GM21526 (cell line): ENCODE measurements around the gene USF1.
A peak's percentile ranks its signal among the peaks of the same experiment; 100 is the strongest.
"Not testable (repeated sequence)": the region's sequence is repeated elsewhere in the genome, so short reads cannot be mapped to it uniquely, and the experiment has no call there.

Experiments
- ATAC-seq: cut with Tn5 transposase; IDR thresholded peaks from one replicate; pipeline ENCODE4 v1.9.1; 2021; ENCODE audit warnings: moderate library complexity; ENCODE audit not compliant: unreplicated experiment, low FRiP score

USF1 gene

DNA sequence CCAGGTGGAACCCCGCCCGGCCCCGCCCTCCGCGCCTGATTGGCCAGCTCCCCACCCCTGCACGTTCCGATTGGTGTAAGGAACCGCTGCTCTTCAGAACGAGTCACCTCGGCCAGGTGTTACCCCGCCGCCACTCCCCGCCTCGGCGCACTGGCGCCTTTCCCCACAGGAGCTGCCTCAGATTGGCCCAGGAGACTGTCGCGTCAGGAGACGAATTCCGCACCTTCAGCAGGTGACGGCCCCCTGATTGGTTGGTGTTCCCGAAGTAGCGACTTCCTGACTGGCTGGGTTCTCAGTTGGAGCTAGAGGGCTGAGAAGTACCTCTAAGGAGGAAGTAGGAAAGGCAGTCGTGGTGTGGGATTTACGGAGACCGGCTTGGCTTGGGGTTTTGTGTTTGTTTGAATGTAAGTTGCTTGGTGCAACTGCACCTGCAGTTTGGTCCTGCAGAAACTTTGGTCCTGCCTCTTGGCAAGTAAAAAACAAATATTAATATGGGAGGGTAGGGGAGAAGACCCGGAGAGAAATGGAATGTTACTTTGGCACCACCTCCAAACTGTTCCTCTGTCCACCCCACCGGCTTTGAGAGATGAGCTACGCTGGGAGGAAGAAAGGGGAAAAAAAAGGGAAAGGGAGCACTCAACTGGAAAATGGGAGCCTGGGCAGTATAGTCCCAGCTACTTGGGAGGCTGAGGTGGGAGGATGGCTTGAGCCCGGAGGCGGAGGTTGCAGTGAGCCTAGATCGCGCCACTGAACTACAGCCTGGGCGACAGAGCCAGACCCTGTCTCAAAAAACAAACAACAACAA is 24.4 kb downstream of the USF1 start:
- peak; percentile 75 for ATAC-seq

DNA sequence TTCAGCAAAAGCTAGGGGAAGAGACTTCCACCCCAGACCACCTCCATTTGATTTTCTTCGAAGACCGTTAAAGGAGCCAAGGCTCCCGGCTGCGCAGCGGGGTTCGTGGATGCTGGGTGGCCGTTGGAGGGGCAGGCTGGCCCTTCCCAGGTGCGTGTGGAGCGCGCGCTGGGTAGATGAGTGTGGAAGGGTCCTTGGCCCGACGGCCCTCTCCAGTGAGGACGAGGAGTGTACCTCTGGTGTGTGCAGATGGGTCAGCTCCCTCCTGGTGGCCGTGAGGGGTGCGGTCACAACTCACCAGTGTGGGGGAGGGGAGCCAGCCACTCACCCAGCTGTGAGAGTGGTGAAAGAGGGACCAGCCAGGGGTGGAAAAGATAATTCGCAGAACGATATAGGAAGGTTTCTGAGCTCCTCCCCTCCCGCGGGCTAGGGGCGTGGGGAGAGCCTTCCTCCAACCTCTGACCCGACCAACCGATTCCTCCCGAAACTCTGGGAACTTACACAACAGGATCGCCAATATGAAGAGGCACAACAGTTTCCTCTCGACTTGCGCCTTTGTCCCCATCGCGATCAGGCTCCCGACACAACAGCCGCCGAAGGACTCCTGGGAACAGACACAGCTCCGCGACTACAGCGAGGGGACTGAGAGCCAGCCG is 25.1 kb downstream of the USF1 start, which contains the start of gene F11R:
Gene F11R, minus strand, starts transcription at position 644 of the 656 bp plus-strand sequence. Its CDS starts 79 bp downstream, at position 565.
- peak; percentile 32 for ATAC-seq

GRCh38 chr1:161019751-161020495 is 25.9 kb downstream of the USF1 start:
- ATAC-seq, result no peak

- not testable (repeated sequence) for ATAC-seq
Observed at GRCh38 chr1:161019111-161019660, 26.6 kb downstream of the USF1 start.

DNA sequence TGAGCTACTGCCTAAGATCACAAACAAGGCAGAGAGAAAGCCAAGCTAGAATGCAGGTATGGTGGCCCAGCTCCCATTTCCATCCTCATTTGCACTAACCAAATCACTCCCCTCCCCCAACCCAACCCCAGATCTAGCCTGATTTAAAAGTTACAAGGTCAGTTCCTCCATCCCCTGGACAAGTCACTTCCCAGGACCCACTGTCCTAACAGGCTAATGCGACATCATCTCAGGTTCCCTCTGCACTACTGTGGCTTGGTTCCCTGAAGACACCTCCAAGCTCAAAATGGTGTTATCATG is 27.2 kb downstream of the USF1 start:
- no peak for ATAC-seq

DNA sequence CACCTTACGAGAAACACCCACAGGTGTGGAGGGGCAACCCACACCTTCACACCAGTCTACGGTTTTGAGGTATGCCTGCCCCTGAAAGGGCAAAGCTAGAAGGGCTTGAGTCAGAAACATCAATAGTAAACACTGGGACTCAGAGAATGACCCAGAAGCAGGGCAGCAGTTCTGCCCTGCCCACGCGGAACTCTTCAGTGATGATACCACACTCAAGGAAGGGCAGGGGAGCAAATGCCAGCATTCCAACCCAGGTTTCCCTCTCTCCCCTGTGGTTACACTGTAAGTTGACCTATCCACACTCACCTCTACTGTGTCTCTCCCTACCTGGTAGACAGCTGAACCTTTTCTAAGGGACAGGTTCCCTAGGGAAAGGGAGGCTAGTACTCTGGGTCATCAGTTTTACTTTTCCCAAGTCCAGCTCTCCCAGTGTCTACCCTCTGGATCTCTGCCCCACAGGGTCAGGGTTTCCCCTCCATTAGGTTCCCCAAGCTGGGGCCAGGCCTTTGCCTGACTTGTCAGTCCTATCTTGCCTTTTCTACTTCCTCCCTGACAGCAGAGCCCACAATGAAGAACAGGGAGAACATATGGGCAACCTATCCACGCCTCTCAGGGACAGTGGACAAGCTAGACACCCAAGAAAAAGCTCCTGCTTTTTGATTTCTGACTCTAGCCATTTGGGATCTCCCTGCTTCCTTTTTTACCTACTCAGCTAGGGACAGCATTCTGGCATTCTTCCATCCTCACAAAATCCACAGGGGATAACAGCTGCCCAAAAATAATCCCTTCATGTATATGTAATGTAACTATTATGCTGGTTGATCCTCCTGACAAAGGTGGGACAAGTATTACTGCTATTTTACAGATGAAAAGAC is 27.8 kb downstream of the USF1 start:
- ATAC-seq, result no peak

GRCh38 chr1:161017181-161017580 is 28.6 kb downstream of the USF1 start:
- ATAC-seq, result not testable (repeated sequence)

- not testable (repeated sequence) for ATAC-seq
Observed at GRCh38 chr1:161016683-161017082, 29.1 kb downstream of the USF1 start.

- peak; percentile 71 for ATAC-seq
Observed at GRCh38 chr1:161013488-161014230, 32.1 kb downstream of the USF1 start.

DNA sequence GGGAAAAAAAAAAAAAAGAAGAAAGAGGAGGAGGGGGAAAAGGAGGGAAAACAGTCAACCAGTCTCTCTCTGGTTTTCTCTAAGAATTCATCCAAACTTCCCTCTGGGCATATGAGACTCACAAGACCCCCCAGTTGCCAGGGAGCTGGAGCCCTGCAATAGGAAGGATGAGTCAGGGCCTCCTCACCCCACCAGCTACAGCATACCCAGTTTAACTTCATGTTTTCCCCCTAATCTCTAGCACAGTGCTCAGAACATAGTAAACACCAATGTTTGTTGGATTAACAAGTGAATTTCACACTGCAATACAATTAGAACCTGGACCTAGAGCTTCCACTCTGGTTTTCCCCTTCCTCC is 32.7 kb downstream of the USF1 start:
- ATAC-seq, result peak; percentile 7

GRCh38 chr1:161012420-161012819 is 33.4 kb downstream of the USF1 start:
- no peak for ATAC-seq

DNA sequence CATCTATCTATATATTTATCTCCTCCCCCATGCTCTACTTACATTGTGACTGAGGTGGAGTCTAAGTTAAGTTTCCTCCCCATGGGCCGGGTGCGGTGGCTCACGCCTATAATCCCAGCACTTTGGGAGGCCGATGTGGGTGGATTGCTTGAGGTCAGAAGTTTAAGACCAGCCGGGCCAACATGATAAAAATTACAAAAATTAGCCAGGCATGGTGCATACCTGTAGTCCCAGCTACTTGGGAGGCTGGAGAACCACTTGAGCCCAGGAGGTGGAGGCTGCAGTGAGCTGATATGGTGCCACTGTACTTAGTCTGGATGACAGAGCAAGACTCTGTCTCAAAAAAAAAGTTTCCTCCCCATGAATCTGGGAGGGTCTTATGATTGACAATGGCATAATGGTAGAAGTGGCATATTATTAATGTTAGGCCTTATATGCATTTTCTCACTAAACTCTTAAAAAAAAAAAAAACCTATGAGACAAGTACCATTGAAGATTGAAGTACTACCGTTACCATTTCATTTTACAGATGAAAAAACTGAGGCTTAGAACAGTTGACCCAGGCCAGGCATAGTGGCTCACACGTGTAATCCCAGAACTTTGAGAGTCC is 36.1 kb downstream of the USF1 start:
- ATAC-seq, result no peak

GRCh38 chr1:161008869-161009510 is 36.8 kb downstream of the USF1 start:
- ATAC-seq, result no peak

GRCh38 chr1:161007369-161007768 is 38.4 kb downstream of the USF1 start:
- ATAC-seq, result no peak

GRCh38 chr1:161006563-161006962 is 39.2 kb downstream of the USF1 start:
- ATAC-seq, result no peak

- no peak for ATAC-seq
Observed at GRCh38 chr1:161001525-161001924, 44.3 kb downstream of the USF1 start.

DNA sequence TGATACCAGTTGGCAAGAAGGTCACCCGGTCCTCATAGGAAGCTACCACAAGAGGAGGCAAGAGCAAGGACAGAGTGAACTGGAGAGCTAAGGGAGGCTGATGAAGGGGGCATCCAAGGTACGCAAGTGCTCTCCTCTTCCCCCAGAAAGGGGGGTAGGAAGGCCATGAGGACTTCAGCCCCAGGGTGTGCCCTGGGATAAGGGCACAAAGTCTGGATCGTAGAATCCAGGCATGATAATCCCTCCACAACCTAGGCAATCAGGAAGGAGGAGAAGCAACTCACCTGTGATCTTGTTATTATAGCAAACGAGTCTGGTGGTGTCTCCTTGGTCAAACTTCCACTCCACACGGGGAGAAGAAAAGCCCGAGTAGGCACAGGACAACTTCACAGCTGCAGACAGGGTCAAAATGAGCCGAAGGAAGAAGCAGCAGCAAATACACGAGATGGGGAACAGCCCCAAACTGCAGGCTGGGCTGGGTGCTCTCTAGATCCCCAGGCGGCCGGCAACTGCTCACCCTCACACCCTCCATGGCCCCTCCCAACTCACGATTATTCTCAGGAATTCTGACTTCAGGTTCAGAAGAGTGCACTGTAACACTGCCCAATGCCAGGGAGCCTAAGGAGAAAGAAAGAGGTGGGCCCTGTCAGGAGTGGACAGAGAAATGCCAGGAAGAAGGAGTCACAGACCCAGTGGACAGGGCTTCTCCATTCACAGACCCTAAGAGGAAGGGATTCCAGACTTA is 44.9 kb downstream of the USF1 start:
- no peak for ATAC-seq

DNA sequence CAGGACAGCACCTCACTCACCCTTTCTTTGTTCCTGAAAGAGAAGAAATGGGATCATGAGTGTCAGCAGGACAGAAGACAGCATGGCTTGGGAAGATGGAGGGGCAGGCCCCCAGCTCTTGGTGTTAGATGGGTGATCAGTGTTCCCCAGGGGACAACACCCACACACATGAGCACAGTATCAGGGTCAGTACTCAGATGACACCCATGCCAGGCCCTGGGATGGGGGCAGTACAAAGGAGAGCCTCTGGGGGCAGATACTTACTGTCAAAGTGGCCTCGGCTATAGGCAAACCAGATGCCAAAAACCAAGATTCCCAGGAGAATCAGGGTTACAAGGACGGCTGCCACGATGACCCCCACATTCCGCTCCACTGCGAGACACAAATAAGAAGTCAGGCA is 46.4 kb downstream of the USF1 start:
- no peak for ATAC-seq
